GM18873 (cell line): Measurements from ENCODE around the gene TMEM131.
"Not testable (repeated sequence)": the region's sequence is repeated elsewhere in the genome, so short reads cannot be mapped to it uniquely, and the experiment has no call there.

Experiments
- ATAC-seq: cut with Tn5 transposase; IDR thresholded peaks from one replicate; pipeline ENCODE4 v1.9.1; 2021; ENCODE audit warnings: mild to moderate bottlenecking, moderate library complexity, moderate number of reproducible peaks; ENCODE audit not compliant: unreplicated experiment, low FRiP score

Gene TMEM131

GRCh38 chr2:97878317-97878716 lies 117.4 kb downstream of the TMEM131 start:
- ATAC-seq = not testable (repeated sequence)

DNA sequence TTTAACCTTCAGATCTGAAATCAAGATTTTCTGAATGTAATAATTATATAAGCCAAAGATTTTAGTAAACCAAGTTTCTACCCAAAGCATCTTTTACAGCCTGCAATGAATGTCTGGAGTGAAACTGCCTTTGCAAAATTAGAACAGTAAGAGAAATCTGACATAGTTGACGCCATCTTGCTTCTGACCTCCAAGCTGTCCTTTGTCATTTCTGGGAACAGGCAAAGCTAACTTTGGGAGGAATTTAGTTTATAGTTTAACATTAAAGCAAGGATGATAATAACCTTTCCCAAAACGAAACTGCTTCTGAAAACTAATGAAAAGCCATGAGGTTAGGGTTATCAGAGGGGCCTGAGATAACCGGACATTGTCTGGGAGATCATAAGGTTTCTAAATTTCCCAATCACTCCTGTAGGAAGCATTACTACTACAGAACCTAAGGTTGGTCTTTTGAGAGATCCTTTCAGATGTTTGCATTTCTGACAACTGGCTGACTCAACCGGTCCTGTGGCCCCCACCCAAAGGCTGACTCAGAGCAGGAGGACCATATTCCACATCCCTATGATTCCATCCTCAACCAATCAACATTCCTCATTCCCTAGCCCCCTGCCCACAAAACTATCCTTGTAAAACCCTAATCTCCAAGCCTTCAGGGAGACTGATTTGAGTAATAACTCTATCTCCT lies 124.5 kb downstream of the TMEM131 start:
- ATAC-seq = no peak

DNA sequence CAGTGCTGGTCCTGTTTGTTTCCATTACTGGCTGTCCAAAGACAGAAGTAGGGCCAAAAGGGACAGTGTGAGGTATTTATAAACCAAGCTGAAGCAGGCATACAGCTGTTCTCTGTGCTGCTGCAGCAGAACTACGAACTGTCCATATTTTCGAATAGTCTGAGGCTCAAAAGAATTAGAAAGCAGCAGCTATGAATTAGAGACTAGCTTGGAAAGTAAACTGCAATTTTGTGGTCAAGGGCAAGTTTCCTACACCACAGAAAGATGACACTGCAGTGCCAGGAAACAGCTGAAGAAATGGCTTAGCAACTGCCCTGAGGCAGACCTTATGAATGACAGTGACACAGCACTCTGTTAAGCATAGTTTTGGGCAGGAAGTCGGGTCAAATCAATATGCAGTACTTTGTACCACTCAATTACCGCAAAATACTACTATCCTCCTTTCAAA lies 125.3 kb downstream of the TMEM131 start:
- peak; percentile 99 for ATAC-seq

DNA sequence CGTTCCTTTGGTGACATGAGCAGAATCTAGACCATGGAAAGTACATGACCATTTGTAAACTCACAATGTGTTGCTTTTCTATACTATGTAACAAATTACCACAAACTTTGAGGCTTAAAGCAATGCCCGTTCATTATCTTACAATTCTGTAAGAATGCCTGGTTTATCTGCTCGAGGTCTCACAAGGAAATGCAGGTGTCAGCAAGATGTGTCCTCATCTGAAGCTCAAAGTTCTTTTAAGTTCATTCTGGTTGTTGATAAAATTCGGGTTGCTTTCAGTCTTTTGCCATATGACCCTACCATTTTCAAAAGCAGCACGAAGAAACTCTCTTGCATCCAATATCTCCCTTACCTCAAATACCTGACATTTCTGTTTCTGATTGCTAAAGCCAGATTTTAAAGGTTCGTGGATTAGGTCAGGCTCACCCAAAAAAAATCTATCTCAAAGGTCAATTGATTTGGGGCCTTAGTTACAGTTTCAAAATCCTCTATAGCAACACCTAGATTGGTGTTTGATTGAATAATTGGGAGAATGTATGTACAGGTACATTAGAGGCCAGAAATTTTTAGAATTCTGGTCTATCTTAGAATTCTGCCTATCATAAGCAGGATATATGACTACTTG lies 125.9 kb downstream of the TMEM131 start:
- no peak for ATAC-seq

GRCh38 chr2:97868986-97869721 lies 126.6 kb downstream of the TMEM131 start:
- no peak for ATAC-seq

DNA sequence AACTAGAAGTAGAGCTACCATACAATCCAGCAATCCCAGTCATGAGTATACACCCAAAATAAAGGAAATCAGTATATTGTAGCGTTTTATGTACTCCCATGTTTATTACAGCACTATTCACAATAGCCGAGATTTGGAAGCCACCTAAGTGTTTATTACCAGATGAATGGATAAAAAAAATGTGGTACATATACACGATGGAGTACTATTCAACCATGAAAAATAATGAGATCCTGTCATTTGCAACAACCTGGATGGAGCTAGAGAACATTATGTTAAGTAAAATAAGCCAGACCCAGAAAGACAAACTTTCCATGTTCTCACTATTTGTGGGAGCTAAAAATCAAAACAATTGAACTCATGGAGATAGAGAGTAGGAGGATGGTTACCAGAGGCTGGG lies 131.9 kb downstream of the TMEM131 start:
- no peak for ATAC-seq

GRCh38 chr2:97861177-97861576 lies 134.6 kb downstream of the TMEM131 start:
- no peak for ATAC-seq

DNA sequence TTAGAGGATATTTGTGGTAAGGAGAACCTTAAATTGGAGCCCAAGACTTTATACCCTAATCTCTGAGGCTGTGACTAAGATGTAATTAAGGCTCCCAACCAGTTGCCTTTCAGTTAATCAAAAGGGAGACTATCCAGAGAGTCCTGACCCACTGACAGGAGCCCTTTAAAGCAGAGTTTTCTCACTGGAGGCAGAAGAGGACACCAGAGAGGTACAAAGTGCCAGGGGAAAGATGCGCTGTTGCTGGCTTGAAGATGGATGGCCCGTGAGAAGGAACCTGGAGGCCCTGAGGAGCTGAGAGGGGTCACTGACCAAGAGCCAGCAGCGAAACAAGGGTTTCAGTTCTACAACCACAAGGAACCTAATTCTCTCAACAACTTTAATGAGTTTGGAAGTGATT lies 137.3 kb downstream of the TMEM131 start:
- no peak for ATAC-seq

GRCh38 chr2:97857553-97857952 lies 138.2 kb downstream of the TMEM131 start:
- no peak for ATAC-seq

DNA sequence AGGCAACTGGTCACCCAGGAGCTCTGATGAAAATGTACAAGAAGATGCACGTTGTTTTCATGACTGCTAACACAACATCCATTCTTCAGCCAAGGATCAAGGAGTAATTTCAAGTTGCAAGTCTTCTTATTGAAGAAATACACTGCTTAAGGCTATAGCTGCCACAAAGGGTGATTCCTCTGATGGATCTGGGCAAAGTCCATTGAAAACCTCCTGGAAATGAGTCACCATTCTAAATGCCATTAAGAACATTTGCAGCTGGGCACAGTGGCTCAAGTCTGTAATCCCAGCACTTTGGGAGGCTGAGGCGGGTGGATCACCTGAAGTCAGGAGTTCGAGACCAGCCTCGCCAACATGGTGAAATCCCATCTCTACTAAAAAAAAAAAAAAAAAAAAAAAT lies 142.7 kb downstream of the TMEM131 start:
- ATAC-seq = not testable (repeated sequence)

GRCh38 chr2:97851172-97851571 lies 144.6 kb downstream of the TMEM131 start:
- ATAC-seq = no peak

DNA sequence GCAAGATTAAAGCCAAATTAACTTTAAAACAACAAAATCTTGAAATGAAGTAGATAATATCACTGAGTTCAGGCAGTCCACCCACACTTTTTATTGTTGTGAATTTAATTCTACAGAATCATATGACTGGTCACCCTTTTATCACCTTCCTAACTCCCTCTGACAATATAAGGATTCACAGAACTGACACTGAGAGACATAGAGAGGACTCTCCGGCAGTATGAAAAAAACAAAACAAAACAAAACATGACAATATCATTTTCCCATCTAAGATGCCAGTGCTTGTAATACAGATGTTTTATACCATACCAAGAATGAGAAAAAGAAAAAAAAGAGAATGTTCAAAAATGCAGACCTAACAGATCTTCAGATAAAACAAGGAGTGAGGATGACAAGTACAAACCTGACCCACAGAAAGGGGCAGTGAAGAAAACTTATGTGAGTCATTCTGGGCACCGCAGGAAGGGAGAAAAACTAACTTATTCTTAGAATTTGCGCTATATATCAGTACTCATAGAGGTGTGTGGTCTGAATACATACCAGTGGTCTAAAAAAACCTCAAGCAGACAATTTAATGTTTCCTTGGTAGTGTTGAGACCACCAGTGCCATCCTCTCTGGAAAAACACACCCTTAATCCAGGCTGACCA lies 145.7 kb downstream of the TMEM131 start:
- ATAC-seq = no peak

GRCh38 chr2:97848306-97848705 lies 147.4 kb downstream of the TMEM131 start:
- no peak for ATAC-seq

DNA sequence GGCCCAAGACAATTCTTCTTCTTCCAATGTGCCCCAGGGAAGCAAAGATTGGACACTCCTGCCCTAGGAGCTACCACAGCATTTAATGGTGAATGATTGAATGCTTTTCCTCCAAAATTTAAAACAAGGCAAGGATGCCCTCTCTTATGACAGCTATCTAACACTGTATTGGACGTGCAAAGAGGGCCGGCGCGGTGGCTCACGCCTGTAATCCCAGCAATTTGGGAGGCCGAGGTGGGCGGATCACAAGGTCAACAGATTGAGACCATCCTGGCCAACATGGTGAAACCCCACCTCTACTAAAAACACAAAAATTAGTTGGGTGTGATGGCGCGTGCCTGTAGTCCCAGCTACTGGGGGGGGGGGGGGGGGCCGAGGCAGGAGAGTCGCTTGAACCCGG lies 149.0 kb downstream of the TMEM131 start:
- not testable (repeated sequence) for ATAC-seq

GRCh38 chr2:97845818-97846217 lies 149.9 kb downstream of the TMEM131 start:
- ATAC-seq = no peak

DNA sequence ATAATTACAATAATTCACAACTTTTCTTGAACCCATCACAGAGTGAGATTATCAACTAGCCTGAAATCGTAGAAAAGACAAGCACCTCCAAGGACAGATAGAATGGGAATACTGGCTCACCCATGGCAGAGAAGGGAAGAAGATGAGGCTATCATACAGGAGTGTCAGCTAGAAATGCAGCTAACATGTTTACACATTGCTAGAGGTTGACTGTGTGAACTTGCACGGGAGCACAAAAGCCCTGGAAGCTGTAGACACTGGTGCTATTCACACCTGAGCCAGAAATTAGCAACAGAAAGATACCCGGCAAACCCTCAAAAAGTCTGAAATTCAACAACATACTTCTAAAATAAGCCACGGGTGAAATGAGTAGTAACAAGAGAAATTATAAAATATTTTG lies 150.6 kb downstream of the TMEM131 start:
- ATAC-seq = no peak

GRCh38 chr2:97844311-97844859 lies 151.4 kb downstream of the TMEM131 start:
- ATAC-seq = no peak

DNA sequence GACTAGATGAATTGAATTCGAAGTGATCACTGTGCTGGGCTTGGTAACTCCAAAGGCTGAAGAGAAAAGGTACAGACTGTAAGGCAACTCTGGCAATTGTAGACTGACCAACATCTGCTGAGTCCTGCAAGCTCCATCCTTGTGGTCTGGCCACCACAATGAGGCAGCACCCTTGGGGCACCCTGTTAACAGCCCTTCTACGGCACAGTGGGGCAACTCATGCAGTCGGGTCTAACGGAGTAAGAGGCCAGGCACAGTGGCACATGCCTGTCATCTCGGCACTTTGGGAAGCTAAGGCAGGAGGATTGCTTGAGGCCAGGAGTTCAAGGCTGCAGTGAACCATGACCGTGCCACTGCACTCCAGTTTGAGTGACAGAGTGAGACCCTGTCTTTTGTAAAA lies 155.6 kb downstream of the TMEM131 start:
- ATAC-seq = no peak

DNA sequence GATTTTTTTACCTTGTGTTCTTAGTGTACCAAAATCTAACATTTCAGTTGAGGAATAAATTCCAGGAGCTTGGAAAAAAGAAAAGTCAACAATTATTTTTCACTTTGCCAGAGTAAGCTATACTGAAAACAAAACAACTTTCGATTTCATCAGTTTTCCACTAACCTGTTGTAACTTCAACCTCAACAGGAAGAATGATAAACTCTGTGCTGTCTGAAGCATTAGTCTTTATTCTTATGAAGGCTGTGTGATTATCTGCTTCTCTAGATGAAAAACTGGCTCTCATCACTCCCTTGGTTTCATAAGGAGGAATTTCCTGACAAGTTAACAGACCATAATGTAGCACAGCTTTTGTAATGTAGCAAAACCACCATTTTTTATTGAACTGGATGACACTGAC lies 161.1 kb downstream of the TMEM131 start:
- no peak for ATAC-seq

- no peak for ATAC-seq
Measured at GRCh38 chr2:97831121-97831520, 164.6 kb downstream of the TMEM131 start.

DNA sequence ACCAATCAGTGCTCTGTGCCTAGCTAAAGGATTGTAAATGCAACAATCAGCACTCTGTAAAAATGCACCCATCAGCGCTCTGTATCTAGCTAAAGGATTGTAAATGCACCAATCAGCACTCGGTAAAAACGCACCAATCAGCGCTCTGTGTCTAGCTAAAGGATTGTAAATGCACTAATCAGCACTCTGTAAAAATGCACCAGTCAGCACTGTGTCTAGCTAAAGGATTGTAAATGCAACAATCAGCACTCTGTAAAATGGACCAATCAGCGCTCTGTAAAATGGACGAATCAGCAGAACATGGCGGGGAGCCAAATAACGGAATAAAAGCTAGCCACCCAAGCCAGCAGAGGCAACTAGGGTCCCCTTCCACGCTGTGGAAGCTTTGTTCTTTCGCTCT lies 166.5 kb downstream of the TMEM131 start:
- not testable (repeated sequence) for ATAC-seq
